GM21723 (cell line): ENCODE results near the gene MED27.

ENCODE experiments used
- ATAC-seq: cut with Tn5 transposase; IDR thresholded peaks from one replicate; pipeline ENCODE4 v1.9.1; 2021; ENCODE audit warnings: mild to moderate bottlenecking, moderate library complexity; ENCODE audit not compliant: unreplicated experiment

The MED27 gene

DNA sequence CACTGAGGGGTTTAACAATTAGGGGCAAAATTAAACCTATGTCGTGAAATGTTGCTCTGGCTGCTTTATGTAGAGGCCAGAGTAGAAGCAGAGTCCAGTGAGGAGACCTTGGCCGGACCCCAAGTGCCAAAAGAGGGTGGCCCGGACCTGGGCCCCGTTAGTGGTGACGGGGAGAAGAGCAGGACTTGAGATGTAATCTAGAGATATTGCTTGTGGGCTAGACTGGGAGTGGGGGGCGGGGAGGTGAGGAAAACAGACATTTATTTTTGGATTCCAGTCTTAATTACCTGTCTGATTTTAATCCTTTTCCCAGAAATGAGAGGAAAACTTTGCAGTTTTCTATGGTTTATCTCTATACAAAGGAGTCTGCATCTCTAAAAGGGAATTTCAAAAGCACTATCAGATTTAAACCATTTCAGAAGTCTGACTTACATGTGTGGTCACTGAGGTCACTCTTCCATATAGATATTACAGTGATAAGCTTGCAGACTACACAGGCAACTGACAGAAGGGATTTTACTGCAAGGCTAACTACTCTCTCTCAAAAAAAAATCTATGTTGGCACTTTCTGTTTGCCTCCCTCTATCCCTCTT is 108.1 kb downstream of the MED27 start:
- ATAC-seq = no peak

DNA sequence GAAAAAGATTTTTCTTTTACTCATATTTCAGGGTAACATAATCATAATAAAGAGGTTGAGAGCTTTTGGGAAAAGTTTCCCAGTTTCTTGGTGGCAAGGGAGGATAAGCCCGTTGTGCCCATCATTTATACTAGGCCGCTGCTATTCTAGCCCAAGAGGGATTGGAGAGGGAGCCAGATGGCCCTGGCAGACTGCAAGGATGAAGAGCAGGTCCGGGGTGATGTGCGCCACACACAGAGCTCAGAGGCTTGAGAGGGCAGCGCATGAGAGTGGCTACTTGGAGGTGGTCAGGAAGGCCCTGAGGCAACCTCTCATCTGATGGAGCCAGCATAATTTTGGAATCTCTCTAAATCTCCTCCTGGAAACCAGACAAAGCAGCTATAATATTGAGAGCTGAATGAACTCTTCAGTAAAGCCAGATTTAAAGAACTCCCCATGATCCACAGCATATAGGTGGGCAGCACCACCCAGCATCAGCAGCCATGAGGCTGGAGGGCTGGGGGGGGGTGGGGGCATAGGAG is 110.1 kb downstream of the MED27 start:
- no peak for ATAC-seq

DNA sequence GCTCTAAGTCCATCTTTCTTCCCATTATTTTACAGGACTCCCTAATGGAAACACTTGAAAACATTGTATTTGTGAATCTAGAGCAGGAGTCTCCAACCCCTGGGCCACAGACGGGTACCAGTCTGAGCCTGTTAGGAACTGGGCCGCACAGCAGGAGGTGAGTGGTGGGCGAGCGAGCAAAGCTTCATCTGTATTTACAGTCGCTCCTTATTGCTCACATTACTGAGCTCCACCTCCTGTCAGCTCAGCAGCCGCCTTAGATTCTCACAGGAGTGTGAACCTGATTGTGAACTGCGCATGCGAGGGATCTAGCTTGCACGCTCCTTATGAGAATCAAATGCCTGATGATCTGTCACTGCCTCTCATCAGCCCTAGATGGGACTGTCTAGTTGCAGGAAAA is 111.0 kb downstream of the MED27 start:
- no peak for ATAC-seq

DNA sequence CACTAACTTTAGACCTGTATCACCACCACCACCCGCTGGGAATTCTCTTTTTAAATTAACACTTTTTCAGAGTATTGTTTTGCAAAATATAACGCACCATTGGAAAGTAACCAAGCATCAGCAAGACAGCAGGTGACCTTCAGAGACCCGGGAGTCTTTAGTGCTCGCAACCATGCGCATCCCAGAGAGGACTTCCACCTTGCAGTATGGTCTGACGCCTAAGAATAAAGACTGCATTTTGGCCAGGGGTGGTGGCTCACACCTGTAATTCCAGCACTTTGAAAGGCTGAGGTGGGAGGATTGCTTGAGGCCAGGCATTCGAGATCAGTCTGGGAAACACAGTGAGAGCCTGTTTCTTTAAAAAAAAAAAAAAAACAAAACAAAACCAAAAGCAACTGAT is 113.8 kb downstream of the MED27 start:
- no peak for ATAC-seq

DNA sequence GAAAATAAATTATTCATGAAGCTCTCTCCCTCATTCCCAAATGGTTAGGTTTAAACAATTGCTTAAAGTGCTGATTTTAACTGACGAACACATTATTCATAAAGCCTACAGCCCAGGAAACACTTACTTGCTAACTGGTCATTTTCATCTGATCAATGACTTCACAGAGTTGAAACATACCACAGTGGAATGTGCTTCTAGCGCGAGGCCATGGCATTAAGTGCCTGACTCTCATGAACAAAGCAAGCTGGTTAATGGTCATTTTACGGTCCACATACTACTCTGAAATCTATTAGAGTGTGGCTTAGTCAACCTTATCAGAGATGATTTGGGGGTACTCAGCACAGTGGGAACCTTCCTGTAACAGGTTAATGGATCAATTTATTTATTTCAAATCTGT is 114.6 kb downstream of the MED27 start:
- no peak for ATAC-seq

DNA sequence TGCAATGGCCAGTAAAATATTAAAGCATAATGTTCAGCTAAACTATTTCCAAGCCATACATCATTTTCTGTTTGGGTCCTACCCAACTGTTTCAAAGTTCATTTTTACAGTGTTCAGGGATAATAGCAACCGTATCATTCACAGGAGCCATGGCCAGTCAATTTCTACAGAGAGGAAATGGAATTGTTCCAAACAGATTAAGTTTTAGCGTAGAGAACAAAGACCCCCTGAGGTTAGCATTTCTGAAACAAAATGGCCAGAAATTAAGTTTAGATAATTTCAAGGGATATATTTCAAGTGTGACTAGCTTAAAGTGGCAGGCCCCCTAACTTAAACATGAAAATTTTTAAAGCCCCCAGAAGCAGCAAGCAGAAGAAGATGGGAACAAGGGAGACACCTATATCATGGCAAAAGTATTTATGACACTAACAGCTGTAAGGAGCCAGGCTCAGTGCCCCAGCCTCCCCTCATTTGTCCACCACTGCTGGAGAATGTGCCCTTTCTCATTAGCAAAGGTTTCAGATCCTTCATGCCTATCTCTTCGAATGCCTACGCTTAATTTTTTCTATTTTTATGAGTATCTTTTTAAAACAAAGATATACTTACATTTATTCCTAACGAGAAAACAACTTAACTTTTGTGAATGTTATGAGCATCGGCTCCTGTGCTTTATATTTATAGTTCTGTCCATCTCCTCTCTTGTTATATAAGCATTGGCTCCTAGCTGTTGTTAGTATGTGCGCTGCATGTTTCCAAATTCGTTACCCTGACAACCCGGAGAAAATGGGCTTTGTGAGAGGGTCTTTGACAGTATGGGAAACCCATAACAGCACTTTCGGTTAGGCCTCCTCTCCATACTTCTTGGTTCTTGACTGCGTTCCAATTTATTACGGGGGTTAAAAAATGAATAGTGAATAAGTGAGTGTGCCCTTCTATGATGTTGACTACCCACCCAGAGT is 116.3 kb downstream of the MED27 start:
- ATAC-seq = no peak

DNA sequence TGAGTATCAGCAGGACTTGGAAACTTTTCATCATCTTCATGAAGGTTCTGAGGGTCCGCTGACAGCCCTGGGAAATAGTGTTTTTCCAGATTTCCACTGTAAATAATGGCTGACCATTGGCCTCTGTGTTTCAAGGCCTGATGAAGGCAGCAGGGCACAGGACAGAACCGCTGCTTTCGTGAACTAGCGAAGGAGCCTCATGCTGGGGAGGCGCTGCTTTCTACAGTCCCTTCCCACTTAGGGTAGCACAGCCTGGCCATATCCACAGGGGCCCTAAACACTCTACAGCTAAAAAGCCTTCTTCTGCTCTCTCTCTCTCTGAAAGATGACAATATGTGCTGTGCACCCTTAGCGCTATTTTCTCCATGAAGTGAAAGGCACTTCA is 118.2 kb downstream of the MED27 start:
- no peak for ATAC-seq

DNA sequence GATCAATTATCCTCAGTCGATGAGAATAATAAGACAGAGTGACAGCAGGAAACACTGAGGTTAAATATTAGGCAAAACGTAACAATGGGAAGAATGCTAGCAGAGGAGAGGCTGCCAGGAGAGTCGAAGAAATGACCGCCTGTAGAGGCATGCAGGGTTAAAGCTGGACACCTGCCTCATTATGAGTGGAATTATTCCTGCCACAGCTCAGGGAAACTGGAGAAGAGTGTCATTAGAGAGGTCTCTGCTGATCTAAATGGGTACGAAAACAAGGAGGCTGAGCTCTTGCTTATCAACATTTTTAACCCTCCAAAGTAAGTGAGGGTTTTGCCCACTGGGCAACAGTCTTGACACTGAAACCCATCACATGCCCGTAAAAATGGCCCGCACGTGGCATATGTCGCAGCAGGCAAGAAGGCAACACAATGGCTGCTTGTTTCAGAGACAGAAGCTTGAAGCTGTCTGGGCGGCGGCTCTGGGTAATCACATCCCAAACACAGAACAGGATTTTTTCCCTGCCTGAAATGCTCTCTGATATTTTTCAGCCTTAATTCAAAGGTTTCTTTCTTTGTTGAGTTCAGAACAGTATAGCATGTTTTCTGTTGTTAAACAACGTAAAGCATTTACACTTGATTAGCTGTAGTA is 118.7 kb downstream of the MED27 start:
- ATAC-seq = no peak

DNA sequence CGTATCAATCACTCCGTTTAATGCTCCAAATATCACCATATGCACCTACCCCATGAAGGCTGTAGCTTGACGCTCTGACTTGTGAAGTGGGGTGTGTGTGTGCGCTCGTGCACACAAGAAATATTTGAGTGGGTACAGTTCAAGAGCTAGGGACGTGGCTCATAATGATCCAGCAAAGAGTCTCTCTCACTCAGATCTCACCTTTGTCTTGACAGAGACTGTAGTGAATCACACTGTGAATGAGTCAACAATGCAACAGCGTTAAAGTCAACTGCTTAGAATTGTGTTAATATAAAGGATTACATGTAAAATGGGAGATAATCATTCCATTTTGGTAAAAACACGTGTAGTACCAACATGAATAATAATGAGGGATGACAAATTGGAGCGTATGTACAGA is 119.4 kb downstream of the MED27 start:
- no peak for ATAC-seq

DNA sequence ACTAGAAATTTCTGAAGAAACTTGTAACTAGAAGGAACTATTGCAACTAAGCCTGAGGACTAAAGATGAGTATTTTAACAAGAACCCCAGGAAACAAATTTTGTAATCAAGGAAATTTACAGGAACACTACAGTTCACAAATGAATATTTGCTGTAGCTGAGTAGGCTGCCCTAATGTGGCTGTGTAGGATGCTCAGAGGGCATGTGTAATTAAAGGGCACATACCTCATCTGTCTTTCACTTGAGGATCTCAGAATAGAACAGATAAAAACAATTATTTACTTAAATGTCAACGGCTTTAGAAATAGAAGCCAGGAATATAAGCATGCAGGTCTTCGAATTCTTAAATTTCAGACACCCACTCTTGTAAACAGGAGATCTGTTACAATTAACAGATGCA is 119.8 kb downstream of the MED27 start:
- no peak for ATAC-seq

DNA sequence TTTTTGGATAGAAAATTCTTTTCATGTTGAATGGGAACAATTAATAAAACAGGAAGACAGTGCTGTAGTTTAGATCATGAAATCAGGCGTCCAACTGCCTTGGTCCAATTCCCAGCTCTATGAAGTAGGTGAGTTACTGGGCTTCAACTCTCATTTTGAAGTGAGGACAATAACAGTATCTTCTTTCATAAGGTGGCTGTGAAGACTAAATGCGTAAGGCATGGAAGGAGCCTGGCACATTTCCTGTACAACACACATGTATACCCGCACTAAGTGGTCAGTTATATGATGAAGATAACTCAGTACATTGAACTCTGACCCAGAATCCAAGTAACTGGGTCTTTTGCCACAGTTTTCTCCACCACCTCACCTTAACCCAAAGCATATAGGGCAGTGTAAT is 120.6 kb downstream of the MED27 start:
- ATAC-seq = no peak

DNA sequence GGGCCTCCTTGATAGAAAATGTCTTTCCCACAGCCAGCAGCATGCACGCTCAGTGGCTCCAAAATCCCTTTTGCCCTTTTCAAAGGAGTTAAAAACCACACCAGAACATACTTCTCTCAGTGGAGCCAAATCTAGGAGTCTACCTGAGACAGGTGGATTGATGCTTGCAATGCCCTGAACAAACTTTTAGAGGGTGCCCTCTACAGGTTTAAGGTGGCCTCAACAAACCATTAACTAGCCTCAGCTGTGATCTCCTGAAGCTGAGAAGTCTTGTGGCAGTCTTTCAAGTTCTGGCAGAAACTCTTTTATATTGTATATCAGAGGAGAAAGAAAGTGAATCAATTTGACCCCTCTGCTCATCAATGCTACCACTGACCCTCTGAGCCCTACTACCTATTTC is 125.4 kb downstream of the MED27 start:
- ATAC-seq = no peak

DNA sequence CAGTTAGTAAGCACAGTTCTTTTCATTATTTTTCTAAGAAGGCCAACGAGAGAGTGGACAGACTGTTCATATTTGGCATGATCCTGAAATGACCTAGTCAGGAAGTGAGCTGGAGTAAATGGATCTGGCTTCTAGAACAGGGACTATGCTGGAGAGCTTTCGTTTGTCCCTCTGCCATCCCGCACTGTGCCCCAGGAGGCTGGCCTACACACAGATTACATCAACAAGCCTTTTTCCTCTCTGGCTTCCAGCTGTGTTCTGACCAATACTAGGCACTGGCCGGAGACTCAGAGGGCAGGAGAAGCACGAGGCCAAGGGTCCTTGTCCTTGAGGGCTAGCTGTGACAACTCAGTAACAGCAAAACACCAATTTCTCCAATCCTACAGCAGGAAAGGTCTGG is 127.8 kb downstream of the MED27 start:
- ATAC-seq = no peak

DNA sequence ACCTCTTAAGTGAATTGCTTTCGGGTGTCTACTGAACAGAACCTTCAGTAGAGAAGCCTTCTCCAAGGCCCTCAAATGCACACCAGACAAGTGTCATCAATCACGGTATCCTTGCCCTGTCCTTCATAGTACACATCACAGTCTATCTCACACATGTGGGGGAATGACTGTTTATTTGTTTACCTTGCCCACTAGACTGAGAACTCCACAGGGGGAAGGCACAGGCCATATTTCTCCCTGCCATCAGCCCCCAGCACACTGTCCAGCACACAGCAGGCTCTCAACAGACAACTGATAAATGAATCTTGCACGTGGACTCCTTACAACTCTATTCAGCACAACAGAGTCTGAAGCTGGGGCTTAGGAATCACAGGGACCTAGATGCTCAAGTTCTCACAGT is 128.5 kb downstream of the MED27 start:
- ATAC-seq = no peak

DNA sequence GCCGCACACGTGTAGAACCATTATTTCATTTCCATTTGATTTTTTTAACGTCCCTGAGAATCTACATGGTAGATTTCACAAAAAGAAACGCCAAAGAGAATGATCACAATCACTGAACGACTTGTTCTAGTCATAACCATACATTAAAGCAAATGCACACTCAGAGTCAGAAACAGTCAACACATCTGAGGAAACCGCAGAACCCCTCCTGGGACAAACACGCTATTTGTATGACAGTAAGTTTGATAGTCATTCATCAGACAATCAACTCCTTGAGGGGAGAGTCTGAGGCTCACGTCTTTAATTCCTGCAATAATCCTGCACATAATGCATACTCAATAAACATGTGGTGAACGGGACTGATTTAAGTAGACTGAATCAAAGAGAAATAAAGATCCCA is 129.2 kb downstream of the MED27 start:
- ATAC-seq = no peak

DNA sequence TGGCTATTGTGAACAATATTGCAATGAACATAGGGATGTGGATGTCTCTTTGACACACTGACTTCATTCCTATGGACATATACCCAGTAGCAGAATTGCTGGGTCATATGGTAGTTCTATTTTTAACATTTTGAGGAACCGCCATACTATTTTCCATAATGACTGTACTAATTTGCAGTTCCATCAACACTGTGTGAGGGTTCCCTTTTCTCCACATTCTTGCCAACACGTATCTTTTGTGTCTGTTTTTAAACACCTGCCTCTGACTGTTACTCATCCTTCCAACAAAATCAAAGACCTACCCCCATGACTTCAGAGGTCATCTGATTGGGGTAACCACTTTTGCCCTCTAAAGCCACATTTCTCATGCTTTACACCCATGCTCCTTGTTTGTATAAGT is 133.5 kb downstream of the MED27 start:
- ATAC-seq = no peak

DNA sequence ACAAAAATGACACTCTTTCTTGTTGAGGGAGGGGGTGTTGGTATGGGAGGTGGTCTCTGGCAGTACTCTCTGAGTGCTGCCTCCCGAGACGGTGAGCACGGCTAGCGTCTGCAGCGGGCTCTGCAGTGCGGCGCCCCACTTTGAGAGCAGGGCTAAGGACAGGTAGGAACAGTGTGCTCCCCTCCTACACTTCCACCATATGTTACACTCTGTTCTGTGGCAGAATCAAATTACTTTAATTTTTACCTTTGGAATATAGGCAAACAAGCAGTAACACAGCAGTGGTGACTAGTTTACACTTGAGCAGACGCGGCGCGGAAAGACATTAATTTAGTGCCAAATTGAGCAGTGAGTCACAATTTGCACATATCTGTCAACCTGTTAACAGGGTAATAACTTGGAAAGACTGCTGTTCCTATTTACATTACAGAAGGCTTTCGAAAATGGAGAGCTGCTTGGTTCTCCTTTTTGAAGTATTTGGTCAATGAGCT is 136.3 kb downstream of the MED27 start:
- ATAC-seq = no peak

DNA sequence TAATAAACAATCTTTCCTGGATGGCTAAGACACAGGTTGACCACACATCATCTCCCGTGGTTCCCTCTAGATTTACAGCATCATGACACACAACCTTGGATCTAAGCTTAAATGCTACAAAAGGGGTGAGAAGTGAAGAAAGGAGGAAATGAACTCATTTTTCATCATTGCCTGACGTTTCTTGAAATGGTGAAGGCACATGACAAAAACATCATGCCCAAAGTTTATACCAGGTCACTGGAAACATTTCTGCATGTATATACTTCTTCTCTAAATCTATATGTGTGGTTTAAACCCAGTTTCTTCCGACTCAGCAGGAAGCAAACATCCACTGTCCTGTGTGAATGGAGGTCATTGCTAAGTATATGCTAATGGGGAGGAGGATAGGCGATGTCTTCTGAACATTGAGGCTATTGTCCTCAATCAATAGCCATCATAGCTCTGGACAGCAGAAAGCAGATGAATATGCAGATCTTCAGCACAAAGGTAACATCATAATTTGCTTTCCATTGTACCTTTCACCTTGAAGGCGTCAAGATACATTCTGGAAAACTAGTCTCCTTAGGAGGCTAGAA is 137.4 kb downstream of the MED27 start:
- no peak for ATAC-seq

DNA sequence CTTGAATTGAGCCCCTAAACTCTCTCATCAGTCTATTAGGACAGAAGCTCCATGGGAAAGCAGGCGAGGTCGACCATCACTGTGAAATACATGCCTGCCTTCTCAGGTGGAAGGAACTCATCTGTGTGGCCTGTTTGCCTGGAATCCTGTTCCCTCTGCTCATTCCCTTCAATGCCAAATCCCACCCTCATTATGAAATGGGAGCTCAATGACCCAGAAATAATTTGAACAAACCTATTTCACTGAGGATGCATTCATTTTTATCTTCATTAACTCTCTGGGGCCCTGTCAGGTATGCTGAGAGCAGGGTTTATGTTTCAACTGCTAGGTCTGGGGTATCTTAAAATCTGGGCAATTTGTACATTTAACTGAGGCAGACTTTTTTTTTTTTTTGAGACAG is 142.2 kb downstream of the MED27 start:
- ATAC-seq = no peak

DNA sequence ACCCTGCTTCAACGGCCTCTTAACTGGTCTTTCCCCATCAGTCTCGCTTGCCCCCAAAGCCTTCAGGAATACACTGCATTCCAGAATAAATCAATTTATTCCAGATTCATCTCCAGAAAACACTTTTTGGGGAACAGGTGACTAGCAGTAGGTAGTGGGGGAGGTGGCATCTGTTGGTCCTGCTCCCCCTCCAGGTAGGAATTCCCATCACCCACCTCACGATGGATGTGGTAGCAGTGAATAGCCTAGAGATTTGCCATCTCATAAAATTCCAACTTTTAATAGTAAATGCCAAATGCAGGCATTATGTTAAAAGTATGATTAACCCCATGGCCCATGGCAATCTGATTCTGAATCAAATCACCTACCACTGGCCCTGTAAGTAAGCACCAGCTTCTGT is 142.7 kb downstream of the MED27 start:
- ATAC-seq = no peak

DNA sequence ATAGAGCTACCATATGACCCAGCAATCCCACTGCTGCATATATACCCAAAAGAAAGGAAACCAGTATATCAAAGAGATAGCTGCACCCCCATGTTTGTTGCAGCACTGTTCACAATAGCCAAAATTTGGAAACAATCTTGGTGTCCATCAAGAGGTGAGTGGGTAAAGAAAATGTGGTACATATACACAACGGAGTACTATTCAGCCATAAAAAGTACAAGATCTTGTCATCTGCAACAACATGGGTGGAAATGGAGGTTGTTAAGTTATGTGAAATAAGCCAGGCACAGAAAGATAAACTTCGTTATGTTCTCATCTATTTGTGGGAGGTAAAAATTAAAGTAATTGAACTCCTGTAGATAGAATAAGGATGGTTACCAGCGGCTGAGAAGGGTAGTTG is 145.0 kb downstream of the MED27 start:
- ATAC-seq = no peak
